HepG2 (cell line): ENCODE results near the gene HSPA1B. TPM values are rescaled to one million over a fixed set of nuclear protein-coding genes. Genes with fewer than 3 reads are reported as not detected.

Source experiments
- AKNA ChIP-seq: sonication (generic); formaldehyde crosslinking; IDR thresholded peaks from 2 replicates; pipeline ENCODE4 v1.4.0; 2020; ENCODE audit warnings: missing genetic modification reagents, borderline replicate concordance
- DMTF1 ChIP-seq: sonication (generic); formaldehyde crosslinking; IDR thresholded peaks from 2 replicates; pipeline ENCODE4 v1.4.0; 2020; ENCODE audit warnings: mild to moderate bottlenecking, missing genetic modification reagents
- FOXO1 ChIP-seq: sonication (generic); formaldehyde crosslinking; IDR thresholded peaks from 2 replicates; pipeline ENCODE4 v1.4.0; 2020; ENCODE audit warnings: missing genetic modification reagents
- MLLT10 ChIP-seq: sonication (generic); formaldehyde crosslinking; IDR thresholded peaks from 2 replicates; pipeline ENCODE4 v1.4.0; 2020; ENCODE audit warnings: missing genetic modification reagents
- NR0B2 ChIP-seq: sonication (generic); formaldehyde crosslinking; IDR thresholded peaks from 2 replicates; pipeline ENCODE4 v1.4.0; 2020; ENCODE audit warnings: mild to moderate bottlenecking, missing genetic modification reagents
- RELA ChIP-seq: sonication (generic); formaldehyde crosslinking; IDR thresholded peaks from 2 replicates; pipeline ENCODE4 v1.4.0; 2020; ENCODE audit warnings: missing genetic modification reagents
- THAP8 ChIP-seq: sonication (generic); formaldehyde crosslinking; IDR thresholded peaks from 2 replicates; pipeline ENCODE4 v1.5.1; 2020; ENCODE audit warnings: missing genetic modification reagents, mild to moderate bottlenecking, borderline replicate concordance
- ZFP36L2 ChIP-seq: sonication (generic); formaldehyde crosslinking; IDR thresholded peaks from 2 replicates; pipeline ENCODE4 v1.4.0; 2020; ENCODE audit warnings: missing genetic modification reagents
- ZMYM2 ChIP-seq: sonication (generic); formaldehyde crosslinking; IDR thresholded peaks from 2 replicates; pipeline ENCODE4 v1.8.0; 2022; ENCODE audit warnings: mild to moderate bottlenecking, missing genetic modification reagents
- ZNF101 ChIP-seq: sonication (generic); formaldehyde crosslinking; IDR thresholded peaks from 2 replicates; pipeline ENCODE4 v1.4.0; 2020; ENCODE audit warnings: mild to moderate bottlenecking, low read depth, missing genetic modification reagents, borderline replicate concordance
- ZNF879 ChIP-seq: sonication (generic); formaldehyde crosslinking; IDR thresholded peaks from 2 replicates; pipeline ENCODE4 v1.8.1; 2023; ENCODE audit warnings: missing genetic modification reagents
- polyA plus RNA-seq, 8 experiments: library from polyadenylated mRNA; depleted of rRNA in 3 of 8; stranded (reverse) in 7 of 8; unstranded in 1 of 8; fragments of >200 nt; fragmentation: Illumina TruSeq in 4 of 8; extraction: Trizol in 4 of 8; gene quantifications; 2 replicates each; pipeline versions ENCODE4 v1.2.1 to v1.2.3, GENCODE V29; 2011 to 2016; ENCODE audit warnings: low read depth in 4 of 8, missing spikeins in 1 of 8, mixed read lengths in 1 of 8; ENCODE audit not compliant: insufficient read depth in 1 of 8
- total RNA-seq, 5 experiments: library from RNA; depleted of rRNA; stranded (reverse); fragments of >200 nt; fragmentation: Illumina TruSeq; extraction: Trizol; gene quantifications; 2 replicates each; pipeline ENCODE4 v1.2.3, GENCODE V29; 2016; ENCODE audit warnings: low read depth in 1 of 5
- TF ChIP-seq, protein P1 (sequence below): sonication (generic); formaldehyde crosslinking; IDR thresholded peaks from 2 replicates; pipeline ENCODE4 v1.4.0; 2020; ENCODE audit warnings: missing genetic modification reagents
- TF ChIP-seq, protein P2 (sequence below): sonication (generic); IDR thresholded peaks from 2 replicates; pipeline ENCODE4 v1.6.1; 2016; ENCODE audit warnings: low read depth, borderline replicate concordance
- TF ChIP-seq, protein P3 (sequence below): sonication (generic); formaldehyde crosslinking; conservative IDR thresholded peaks from 2 replicates; pipeline ENCODE4 v1.5.0; 2020; ENCODE audit warnings: missing genetic modification reagents

The HSPA1B gene
- total and polyA plus RNA-seq, 2 of the 13 experiments (the other 11 are each of a cell fraction or from before 2014, with no cell fraction given): 26.0 to 186 TPM

- TF ChIP-seq THAP8 (peak; percentile 68; the same call in 1 of the 2 replicates), ZNF101 (CRISPR knock-in tag) (no peak), NR0B2 (peak; percentile 95), DMTF1 (CRISPR knock-in tag) (peak; percentile 83; the same call in 1 of the 2 replicates), ZFP36L2 (CRISPR knock-in tag) (no peak), AKNA (CRISPR knock-in tag) (peak; percentile 90), RELA (CRISPR knock-in tag) (0 out of 2 replicates have a peak, but pooled peaks have one; percentile 57), MLLT10 (CRISPR knock-in tag) (peak; percentile 21; the same call in 1 of the 2 replicates), FOXO1 (peak; percentile 73), ZNF879 (CRISPR knock-in tag) (peak; percentile 64; the same call in 1 of the 2 replicates), ZMYM2 (CRISPR knock-in tag) (peak; percentile 82)
- TF ChIP-seq, protein P1, sequence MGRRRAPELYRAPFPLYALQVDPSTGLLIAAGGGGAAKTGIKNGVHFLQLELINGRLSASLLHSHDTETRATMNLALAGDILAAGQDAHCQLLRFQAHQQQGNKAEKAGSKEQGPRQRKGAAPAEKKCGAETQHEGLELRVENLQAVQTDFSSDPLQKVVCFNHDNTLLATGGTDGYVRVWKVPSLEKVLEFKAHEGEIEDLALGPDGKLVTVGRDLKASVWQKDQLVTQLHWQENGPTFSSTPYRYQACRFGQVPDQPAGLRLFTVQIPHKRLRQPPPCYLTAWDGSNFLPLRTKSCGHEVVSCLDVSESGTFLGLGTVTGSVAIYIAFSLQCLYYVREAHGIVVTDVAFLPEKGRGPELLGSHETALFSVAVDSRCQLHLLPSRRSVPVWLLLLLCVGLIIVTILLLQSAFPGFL (CRISPR knock-in tag): no peak
- TF ChIP-seq, protein P2, sequence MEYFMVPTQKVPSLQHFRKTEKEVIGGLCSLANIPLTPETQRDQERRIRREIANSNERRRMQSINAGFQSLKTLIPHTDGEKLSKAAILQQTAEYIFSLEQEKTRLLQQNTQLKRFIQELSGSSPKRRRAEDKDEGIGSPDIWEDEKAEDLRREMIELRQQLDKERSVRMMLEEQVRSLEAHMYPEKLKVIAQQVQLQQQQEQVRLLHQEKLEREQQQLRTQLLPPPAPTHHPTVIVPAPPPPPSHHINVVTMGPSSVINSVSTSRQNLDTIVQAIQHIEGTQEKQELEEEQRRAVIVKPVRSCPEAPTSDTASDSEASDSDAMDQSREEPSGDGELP: peak; percentile 71; the same call in 1 of the 2 replicates
- TF ChIP-seq, protein P3, sequence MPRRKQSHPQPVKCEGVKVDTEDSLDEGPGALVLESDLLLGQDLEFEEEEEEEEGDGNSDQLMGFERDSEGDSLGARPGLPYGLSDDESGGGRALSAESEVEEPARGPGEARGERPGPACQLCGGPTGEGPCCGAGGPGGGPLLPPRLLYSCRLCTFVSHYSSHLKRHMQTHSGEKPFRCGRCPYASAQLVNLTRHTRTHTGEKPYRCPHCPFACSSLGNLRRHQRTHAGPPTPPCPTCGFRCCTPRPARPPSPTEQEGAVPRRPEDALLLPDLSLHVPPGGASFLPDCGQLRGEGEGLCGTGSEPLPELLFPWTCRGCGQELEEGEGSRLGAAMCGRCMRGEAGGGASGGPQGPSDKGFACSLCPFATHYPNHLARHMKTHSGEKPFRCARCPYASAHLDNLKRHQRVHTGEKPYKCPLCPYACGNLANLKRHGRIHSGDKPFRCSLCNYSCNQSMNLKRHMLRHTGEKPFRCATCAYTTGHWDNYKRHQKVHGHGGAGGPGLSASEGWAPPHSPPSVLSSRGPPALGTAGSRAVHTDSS (CRISPR knock-in tag): no peak; the same call in 1 of the 2 replicates
Observed at GRCh38 chr6:31834367-31835250, 7.1 kb downstream of the HSPA1B start (continued).
